Astrocyte (in vitro differentiated cells and primary cell): Measurements from ENCODE around the gene SATB1.

Experiments used
- CTCF ChIP-seq: IDR thresholded peaks from 2 replicates; pipeline ENCODE4 v1.5.1; 2011; ENCODE audit warnings: low read depth, mild to moderate bottlenecking, inconsistent platforms, low read length, moderate library complexity; ENCODE audit not compliant: insufficient read depth
- EZH2 ChIP-seq: IDR thresholded peaks from 2 replicates; pipeline ENCODE4 v1.6.1; 2012; ENCODE audit warnings: mild to moderate bottlenecking, low read length, inconsistent platforms; ENCODE audit not compliant: insufficient read depth

GRCh38 chr3:18394384-18394995, 30.6 kb downstream of the SATB1 start:
- no peak for TF ChIP-seq CTCF
- no peak for TF ChIP-seq EZH2
